Glomerular visceral epithelial cell (primary cell): ENCODE measurements around the gene LAMA3.

ENCODE experiments used
- DNase-seq: peaks from one replicate; pipeline ENCODE4 v3.0.0-alpha.2; 2016; ENCODE audit errors: extremely low spot score

The LAMA3 gene

GRCh38 chr18:23849141-23849540, 159.9 kb downstream of the LAMA3 start:
- DNase-seq, result no peak

DNA sequence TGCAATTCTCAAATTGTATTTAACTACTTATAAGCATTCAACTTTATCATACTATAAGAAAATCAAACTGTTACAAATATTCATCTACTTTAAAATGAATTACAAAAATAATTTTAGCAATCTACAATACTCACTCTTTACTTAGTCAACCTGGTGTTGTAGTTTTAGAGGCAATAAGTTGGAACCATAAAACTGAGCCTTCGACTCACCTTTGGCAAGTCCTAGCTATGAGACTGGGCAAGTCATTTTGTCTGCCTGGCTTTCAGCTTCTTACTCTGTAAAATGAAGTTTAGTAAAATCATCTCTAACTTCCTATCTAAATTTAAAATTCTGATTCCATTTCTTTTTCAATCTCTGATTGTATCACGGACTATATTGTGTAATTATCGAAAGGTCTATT, 161.0 kb downstream of the LAMA3 start:
- DNase-seq, result no peak

DNA sequence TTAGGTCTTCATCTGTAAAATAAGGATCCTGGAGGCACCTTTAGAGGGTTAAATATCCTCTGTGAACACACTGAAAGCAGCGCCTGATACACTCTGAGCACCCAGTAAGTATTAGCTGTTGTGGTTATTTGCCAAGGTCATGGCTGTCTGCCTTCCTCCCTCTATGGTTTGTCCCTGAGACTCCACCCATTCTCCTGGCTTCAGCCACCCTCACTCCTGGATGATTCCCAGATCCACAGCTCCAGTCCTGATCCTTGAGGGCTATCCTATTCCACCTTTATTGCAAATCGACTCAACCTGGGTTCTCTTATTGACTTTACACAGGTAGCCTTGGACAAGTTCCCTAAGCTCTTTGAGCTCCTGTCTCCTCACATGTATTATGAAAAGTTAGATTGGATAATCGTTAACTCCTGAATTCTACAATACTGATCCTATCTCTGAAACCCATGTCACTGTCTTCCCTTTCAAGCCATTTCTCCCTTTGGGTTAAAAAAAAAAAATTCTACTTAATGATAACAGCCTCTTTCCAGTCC, 162.3 kb downstream of the LAMA3 start:
- DNase-seq, result no peak

GRCh38 chr18:23852236-23853045, 163.2 kb downstream of the LAMA3 start:
- no peak for DNase-seq

- DNase-seq, result no peak
Observed at GRCh38 chr18:23853448-23854195, 164.4 kb downstream of the LAMA3 start.

DNA sequence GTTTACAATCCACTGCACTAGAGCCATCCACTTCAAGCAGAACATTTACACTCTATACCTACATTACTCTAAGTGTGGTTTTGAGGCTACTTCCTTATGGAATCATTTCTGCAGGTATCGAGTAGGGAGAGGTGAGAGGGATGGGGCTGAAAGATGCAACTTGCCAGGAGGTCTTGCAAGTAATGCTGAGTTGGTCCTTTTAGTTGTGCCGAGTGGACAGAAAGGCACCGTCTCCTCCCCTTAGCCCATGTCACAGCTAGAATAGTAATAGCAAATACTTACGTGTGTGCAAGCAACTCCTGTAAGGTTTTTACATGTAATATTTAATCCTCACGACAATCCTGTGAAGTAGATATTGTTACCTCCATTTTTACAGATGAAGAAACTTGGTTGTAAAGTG, 166.5 kb downstream of the LAMA3 start:
- no peak for DNase-seq

- peak; percentile 45 for DNase-seq
Observed at GRCh38 chr18:23856466-23857163, 167.4 kb downstream of the LAMA3 start.

DNA sequence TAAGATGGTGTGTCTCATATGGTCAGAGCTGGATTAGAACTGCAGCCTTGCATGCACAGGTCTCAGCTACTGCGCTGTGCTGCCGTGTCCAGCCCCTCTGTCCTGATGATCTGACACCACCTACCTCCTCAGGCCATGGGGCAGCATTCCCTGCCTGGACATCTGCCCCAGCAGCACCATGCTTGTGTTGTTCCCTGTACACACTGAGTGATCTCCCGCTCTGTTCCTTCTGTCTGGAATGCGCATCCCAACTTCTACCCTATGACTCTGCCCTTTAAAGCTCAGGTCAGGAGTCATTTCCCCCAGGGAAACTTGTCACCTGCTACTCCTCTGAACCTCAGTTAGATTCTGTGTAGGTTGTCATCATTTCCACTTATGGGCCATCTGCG, 167.9 kb downstream of the LAMA3 start:
- no peak for DNase-seq

GRCh38 chr18:23857756-23858155, 168.5 kb downstream of the LAMA3 start:
- no peak for DNase-seq

DNA sequence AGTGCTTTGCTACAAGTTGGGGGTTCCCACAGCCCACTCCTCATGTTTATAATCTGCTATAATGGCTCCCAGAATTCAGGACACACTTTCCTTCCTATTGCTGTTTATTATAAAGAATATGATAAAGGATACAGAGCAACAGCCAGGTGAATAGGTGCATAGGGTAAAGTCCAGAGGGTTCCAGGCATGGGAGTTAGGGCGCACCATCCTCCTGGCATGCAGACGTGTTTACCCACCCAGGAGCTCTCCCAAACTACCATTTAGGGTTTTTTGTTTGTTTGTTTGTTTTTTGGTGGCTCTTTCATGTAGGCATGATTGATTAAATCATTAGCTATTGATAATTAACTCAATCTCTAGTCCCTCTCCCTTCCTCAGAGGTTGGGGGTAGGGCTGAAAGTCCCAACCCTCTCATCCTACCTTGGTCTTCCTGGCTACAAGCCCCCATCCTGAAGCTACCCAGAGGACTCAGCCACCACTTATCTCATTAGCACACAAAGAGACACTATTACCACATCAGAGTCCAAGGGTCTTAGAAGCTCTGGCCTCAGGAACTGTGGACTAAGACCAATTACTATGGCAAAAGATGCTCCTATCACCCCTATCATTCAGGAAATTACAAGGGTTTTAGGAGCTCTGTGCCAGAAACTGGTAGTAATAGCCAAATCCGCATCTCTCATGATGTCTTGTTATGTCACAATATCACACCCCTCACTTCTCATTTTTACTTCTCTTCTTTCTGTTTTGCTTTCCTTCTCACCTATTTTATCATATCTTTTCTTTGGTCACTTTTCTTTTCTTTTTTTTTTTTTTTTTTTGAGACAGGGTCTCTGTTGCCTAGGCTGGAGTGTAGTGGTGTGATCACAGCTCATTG, 170.4 kb downstream of the LAMA3 start:
- no peak for DNase-seq

DNA sequence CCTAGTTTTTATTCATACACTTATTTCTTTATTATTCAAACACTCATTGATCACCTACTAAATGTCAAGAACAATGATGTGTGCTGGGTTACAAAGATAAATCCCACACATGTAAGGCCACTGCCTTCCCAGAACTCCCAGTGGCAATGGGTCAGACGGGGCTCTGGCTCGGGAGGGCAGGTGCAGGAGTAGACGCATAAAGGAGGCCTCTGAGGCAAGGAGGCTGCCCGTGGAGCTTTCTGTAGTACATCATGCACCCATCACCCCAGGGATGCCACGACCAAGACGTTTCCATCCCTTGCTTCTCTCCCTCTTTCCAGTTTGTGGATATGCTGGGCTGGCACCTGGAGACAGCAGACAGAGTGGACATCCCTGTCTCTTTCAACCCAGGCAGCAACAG, 172.1 kb downstream of the LAMA3 start:
- DNase-seq, result no peak

DNA sequence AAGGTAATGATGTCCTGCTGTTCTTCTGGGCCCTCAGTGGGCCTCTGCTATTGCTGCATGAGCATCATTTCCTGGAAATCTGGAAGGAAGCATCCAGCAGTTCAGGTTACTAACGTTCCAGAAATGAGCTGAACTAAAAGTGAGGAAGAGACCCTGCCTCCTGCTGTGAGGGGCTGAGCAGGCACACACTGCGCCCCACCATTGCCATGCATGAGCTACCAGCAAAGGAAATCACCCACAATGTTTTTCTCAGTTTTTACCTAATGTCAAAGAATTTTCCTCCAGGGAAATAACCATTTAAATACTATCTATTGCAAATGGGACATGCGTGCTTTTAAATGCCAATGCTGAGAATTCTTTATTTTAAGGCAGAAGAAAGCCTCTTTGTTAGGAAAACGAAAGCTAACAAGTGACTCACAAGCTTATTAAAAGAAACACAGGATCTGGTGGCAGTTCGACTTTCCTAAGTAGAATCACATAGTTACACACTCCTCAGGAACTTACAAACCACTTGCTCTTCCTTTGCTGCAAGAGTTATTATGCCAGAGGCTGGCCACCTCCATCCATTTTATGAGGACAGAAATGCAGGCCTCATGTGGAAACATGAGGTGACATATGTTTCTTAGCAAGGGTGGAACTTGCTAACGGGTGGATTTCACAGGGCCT, 172.7 kb downstream of the LAMA3 start:
- DNase-seq, result peak; percentile 47

- DNase-seq, result peak; percentile 30
Observed at GRCh38 chr18:23864624-23865023, 175.4 kb downstream of the LAMA3 start.

- DNase-seq, result no peak
Observed at GRCh38 chr18:23867006-23867405, 177.8 kb downstream of the LAMA3 start.

DNA sequence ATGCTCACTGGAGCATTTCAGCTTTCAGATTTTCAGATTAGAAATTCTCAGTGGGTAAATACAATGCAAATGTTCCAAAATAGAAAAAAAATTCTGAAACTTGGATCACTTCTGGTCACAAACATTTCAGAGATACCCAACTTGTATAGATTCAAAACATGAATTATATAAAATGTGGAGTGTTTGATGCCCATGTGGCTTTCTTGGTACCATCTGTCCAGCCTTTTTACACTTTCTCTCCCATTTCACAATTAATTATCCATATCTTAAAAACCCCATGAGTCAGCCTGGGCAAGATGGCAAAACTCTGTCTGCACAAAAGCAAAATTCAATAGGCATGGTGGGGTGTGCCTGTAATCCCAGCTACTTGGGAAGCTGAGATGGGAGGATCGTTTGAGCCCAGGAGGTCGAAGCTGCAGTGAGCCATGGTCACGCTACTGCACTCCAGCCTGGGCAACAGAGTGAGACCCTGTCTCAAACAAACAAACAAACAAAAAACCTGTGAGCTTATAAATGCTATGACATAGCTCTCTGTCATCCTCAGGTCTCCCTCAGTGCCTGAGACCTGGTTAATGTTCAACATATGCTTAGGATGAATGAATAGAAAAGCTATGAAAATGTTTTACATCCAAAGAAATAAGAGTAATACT, 179.0 kb downstream of the LAMA3 start:
- peak; percentile 16 for DNase-seq

DNA sequence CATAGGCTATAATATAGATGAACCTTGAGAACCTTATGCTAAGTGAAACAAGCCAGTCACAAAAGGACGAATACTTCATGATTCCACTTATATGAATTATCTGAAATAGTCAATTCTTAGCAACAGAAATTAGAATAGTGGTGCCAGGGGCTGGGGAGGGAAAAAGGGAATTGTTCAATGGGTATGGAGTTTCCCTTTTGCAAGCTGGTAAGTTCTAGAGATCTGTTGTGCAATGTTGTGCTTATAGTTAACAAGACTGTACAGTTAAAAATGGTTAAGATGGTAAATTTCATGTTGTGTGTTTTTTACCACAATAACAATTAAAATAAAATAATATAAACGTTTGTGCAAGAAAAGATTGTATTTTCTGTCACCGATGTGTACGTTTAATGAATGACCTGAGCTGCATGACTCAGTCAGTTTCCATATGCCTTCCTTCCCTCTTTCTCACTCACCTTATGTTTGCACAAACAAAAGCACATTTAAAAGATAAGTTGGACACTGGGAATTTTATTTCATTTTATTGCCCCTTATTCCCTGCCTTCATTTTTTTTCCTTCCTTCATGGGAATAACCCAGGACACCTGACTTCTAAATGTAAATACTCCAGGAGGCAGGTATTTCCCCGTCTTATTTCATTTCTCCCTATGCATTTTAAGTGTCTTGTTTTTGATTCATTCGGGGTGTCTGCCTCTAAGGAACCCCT, 181.6 kb downstream of the LAMA3 start:
- no peak for DNase-seq

DNA sequence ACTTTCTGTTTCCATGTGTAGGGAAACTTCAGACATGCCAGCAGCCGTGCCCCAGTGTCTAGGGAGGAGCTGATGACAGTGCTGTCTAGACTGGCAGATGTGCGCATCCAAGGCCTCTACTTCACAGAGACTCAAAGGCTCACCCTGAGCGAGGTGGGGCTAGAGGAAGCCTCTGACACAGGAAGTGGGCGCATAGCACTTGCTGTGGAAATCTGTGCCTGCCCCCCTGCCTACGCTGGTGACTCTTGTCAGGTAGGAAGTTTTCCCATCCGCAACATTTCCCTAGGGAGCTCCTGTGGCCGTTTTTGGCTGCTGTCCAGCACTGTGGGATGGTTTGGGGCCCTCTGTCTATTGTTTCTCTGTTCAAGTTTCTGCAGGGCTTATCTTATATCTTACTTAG, 182.2 kb downstream of the LAMA3 start:
- peak; percentile 78 for DNase-seq

DNA sequence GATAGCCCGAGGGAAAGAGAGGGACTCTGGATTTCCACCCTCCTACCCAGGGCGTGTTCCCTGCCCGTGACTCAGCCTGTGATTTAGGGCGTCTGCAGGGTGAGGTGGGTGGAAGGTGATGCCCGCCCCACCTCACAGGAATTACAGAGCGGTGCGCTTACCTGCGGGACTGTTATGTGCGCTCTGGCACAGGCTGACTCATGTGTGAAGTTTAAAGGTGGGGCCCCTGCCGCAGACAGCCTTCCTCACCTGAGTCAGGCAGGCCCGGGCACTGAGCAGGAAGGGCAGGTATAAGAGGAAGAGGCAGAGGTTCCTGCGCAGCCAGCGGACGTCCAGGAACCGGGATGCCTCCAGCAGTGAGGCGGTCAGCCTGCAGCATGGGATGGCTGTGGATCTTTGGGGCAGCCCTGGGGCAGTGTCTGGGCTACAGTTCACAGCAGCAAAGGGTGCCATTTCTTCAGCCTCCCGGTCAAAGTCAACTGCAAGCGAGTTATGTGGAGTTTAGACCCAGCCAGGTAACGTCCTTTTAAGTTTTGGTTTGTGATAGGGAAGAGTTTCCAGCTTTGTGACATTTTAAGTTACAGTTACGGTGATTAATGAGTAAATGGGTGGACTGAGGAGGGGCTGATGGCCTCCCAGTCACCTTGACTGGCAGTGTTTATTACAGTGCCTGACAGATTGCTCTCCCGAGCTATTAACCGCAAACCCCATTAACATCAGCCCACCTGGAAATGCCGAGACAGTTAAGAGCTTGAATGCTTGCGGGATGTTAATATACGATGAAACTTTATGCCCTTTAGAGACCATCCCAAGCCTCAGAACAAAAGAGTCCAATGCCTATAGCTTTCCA, 183.7 kb downstream of the LAMA3 start:
- DNase-seq, result no peak
